Endothelial cell of umbilical vein (primary cell): Measurements from ENCODE around the gene GPR135. TPM values are rescaled to one million over a fixed set of nuclear protein-coding genes. Genes with fewer than 3 reads are reported as not detected.

Experiments used
- BruUV-seq: library from RNA; stranded (reverse); fragments of 400-500 nt; replicated peaks from 2 replicates; lab custom pipeline; 2021; lab: Mats Ljungman, UMichigan
- CTCF ChIA-PET: fragments of 300-600, 350-600 bp; sonication (Branson Sonifier 250); formaldehyde crosslinking; loops from one replicate; lab custom pipeline; 2021; ENCODE audit warnings: antibody characterized with exemption, inconsistent platforms; lab: Charles Lee
- POLR2A ChIA-PET: fragments of 300-600, 350-600 bp; sonication (Branson Sonifier 250); formaldehyde crosslinking; loops from one replicate; lab custom pipeline; 2021; ENCODE audit warnings: antibody characterized with exemption, inconsistent platforms; lab: Charles Lee
- DNase-seq: peaks from one replicate; pipeline ENCODE4 v3.0.0-alpha.2; 2011; ENCODE audit warnings: low read depth, low spot score
- FAIRE-seq: peaks from 2 replicates; lab custom pipeline; 2011; peaks lifted over from hg19 to GRCh38; lab: Jason Lieb, UNC
- H2AFZ ChIP-seq: 2 replicates; pipeline ENCODE4 v1.6.0; 2012; ENCODE audit warnings: low read depth, low read length, control low read depth, inconsistent platforms
- H3K27ac ChIP-seq: 2 replicates; pipeline ENCODE4 v1.5.1; 2011; ENCODE audit warnings: low read depth, mild to moderate bottlenecking, control low read depth, low read length, moderate library complexity; ENCODE audit not compliant: insufficient read depth
- H3K27me3 ChIP-seq, 2 experiments: 2 replicates each; pipeline versions ENCODE4 v1.6.0 to v1.6.1; 2011; ENCODE audit warnings: low read length in 2 of 2, mixed read lengths in 1 of 2; ENCODE audit not compliant: control insufficient read depth in 2 of 2, insufficient read depth in 2 of 2
- H3K36me3 ChIP-seq, 2 experiments: 2 replicates in 1 of 2; 3 replicates in 1 of 2; pipeline ENCODE4 v1.5.1; 2011; ENCODE audit warnings: low read length in 2 of 2, mild to moderate bottlenecking in 1 of 2, moderate library complexity in 1 of 2; ENCODE audit not compliant: control insufficient read depth in 2 of 2, insufficient read depth in 2 of 2; ENCODE audit errors: extremely low read depth in 1 of 2
- H3K4me1 ChIP-seq: 3 replicates; pipeline ENCODE4 v1.5.1; 2011; ENCODE audit warnings: mild to moderate bottlenecking, low read length; ENCODE audit not compliant: control insufficient read depth, insufficient read depth; ENCODE audit errors: extremely low read depth
- H3K4me2 ChIP-seq: 2 replicates; pipeline ENCODE4 v1.6.1; 2011; ENCODE audit warnings: low read length, control low read depth, mixed read lengths; ENCODE audit not compliant: insufficient read depth
- H3K4me3 ChIP-seq, 3 experiments: fragments of 200-600 bp in 1 of 3; sonication (generic), shearing (Covaris generic) in 1 of 3; replicated peaks in 1 of 3; 2 replicates each; pipeline ENCODE4 v1.5.1; 2011 to 2016; ENCODE audit warnings: control low read depth in 3 of 3, low read length in 3 of 3, mild to moderate bottlenecking in 2 of 3, inconsistent platforms in 1 of 3, low read depth in 1 of 3, moderate library complexity in 1 of 3; ENCODE audit not compliant: insufficient read depth in 1 of 3
- H3K79me2 ChIP-seq: 2 replicates; pipeline ENCODE4 v1.6.0; 2012; ENCODE audit warnings: low read length, inconsistent platforms; ENCODE audit not compliant: control insufficient read depth, insufficient read depth
- H3K9ac ChIP-seq: replicated peaks from 2 replicates; pipeline ENCODE3; 2011; ENCODE audit warnings: low read length, control low read depth; ENCODE audit not compliant: insufficient read depth; ENCODE audit errors: extremely low read depth
- H3K9me1 ChIP-seq: replicated peaks from 3 replicates; pipeline ENCODE4 v1.6.0; 2011; ENCODE audit warnings: mild to moderate bottlenecking, low read length; ENCODE audit not compliant: control insufficient read depth, insufficient read depth; ENCODE audit errors: extremely low read depth
- H3K9me3 ChIP-seq: replicated peaks from 2 replicates; pipeline ENCODE4 v1.5.1; 2012; ENCODE audit warnings: low read length, inconsistent platforms; ENCODE audit not compliant: control insufficient read depth, insufficient read depth
- H4K20me1 ChIP-seq: replicated peaks from 2 replicates; pipeline ENCODE3; 2011; ENCODE audit warnings: mild to moderate bottlenecking, low read length; ENCODE audit not compliant: control insufficient read depth, insufficient read depth; ENCODE audit errors: extremely low read depth
- EZH2 ChIP-seq: IDR thresholded peaks from 2 replicates; pipeline ENCODE4 v1.6.1; 2012; ENCODE audit warnings: borderline replicate concordance, low read depth, mild to moderate bottlenecking, moderate library complexity, low read length, inconsistent platforms; ENCODE audit not compliant: severe bottlenecking
- GATA2 ChIP-seq: IDR thresholded peaks from 2 replicates; pipeline ENCODE4 v1.7.0; 2011; ENCODE audit warnings: low read depth, mild to moderate bottlenecking, moderate library complexity, mixed read lengths, low read length; ENCODE audit not compliant: insufficient read length, insufficient read depth
- MYC ChIP-seq: IDR thresholded peaks from one replicate; pipeline ENCODE4 v1.6.1; 2011; ENCODE audit warnings: mild to moderate bottlenecking, low read depth, low read length
- POLR2AphosphoS5 ChIP-seq: IDR thresholded peaks from 2 replicates; pipeline ENCODE4 v1.6.1; 2012; ENCODE audit warnings: low read depth, mild to moderate bottlenecking, control low read depth, low read length, moderate library complexity; ENCODE audit not compliant: insufficient read depth
- dilution Hi-C: fragments of 300-500 bp; cut with MboI; formaldehyde crosslinking; loops from one replicate; pipeline ENCODE4 v1.15.0; 2019; ENCODE audit warnings: low sequenced_read_pairs; ENCODE audit not compliant: extremely low pct_ligation_motif_present
- intact Hi-C: fragments of 100-400 bp; cut with micrococcal nuclease; formaldehyde crosslinking; loops from one replicate; pipeline ENCODE4 v1.10.0; 2022
- polyA plus RNA-seq, 4 experiments: library from polyadenylated mRNA; depleted of rRNA in 3 of 4; stranded (reverse) in 3 of 4; unstranded in 1 of 4; fragments of >200 nt; gene quantifications; 2 replicates each; pipeline versions ENCODE4 v1.2.1 to v1.2.3, GENCODE V29; 2011 to 2012; ENCODE audit warnings: missing spikeins in 1 of 4
- total RNA-seq: library from RNA; stranded (reverse); gene quantifications from 2 replicates; pipeline ENCODE4 v1.2.3, GENCODE V29; 2021
- TF ChIP-seq, protein P1 (sequence below): IDR thresholded peaks from 2 replicates; pipeline ENCODE4 v1.6.1; 2011; ENCODE audit not compliant: insufficient read depth, insufficient read length

The GPR135 gene
- total and polyA plus RNA-seq, 2 donors (not counting 3 experiments of a cell fraction or from before 2014, with no cell fraction given) = 0.80 to 3.4 TPM

- FAIRE-seq = peak; percentile 78
- TF ChIP-seq EZH2 (no peak), POLR2AphosphoS5 (peak; percentile 36), MYC (no peak), GATA2 (peak; percentile 54)
- TF ChIP-seq, protein P1, sequence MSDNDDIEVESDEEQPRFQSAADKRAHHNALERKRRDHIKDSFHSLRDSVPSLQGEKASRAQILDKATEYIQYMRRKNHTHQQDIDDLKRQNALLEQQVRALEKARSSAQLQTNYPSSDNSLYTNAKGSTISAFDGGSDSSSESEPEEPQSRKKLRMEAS = no peak
- Histone ChIP-seq H3K9me1 (no peaks in the 10 kb centered on the region), H3K79me2 (peaks cover 63% of the 10 kb centered on the region), H3K9ac (peak overlapping the region; percentile 97), H3K4me3 (peak overlapping the region; percentile 24 to 98 (median 70)), H4K20me1 (no peaks in the 10 kb centered on the region), H3K27ac (peak overlapping the region; percentile 80), H3K4me2 (peak overlapping the region; percentile 93), H3K27me3 (no peaks in the 10 kb centered on the region), H3K36me3 (no peaks in the 10 kb centered on the region), H2AFZ (no peak overlapping the region), H3K4me1 (peaks cover 31% of the 10 kb centered on the region), H3K9me3 (no peaks in the 10 kb centered on the region)
- dilution Hi-C loops (no loop called here), intact Hi-C loops (loop anchor here (1.0 to 5.0 kb wide), 7 partner anchors 17 to 765 kb away; partner anchors contain the start of genes DAAM1, GPR135, PCNX4 and PPM1A)
- ChIA-PET POLR2A (no interaction called here), CTCF (interaction anchor here (0.8 to 2.5 kb wide), 5 partner anchors 8 to 358 kb away, joined by 3 to 24 read pairs (median 6); no protein-coding TSS in a partner anchor)
- peak; percentile 73 for DNase-seq
- BruUV-seq = no TSS peak
Measured at GRCh38 chr14:59482541-59483331, 17.6 kb upstream of the GPR135 start.
